ENCODE data around the gene KCNE4.
"Not testable (repeated sequence)": the region's sequence is repeated elsewhere in the genome, so short reads cannot be mapped to it uniquely, and the experiment has no call there.

KCNE4 gene

DNA sequence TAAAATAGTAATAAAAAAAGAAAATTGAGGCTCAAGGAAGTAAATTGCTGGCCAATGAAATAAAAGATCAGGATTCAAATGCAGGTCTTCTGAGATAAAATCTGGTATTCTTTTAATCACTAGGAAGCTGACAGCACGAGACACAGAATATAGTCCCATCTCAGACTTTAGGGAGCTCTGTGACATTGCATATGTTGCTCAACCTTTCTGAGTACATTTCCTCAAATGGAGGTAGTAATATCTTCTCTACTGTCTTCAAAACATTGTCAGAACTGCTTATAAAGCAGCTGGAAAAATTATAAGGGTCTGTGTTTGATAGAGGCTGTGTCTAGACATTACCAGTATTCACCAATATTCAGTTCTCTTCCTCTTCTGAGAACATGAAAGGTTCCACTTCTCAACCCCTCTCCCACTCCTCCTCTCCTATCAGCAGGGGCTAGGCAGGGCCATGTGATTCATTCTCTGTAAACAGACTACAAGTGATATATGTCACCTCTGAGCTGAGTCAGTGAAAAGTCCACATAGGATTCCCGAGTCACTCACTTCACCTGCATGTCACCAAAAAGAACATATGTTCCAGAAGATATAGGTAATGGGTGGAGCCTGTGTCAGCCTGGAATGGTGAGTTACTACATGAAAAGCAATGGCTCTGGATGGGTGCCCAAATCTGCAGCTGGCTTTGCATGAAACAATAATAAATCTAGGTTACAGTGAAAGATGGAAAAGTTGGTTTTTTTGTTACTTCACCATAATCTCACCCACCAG, 7.1 kb downstream of the KCNE4 start:
- DNase-seq = peak; percentile 11

- DNase-seq = no peak
Observed at GRCh38 chr2:223060201-223060825, 8.3 kb downstream of the KCNE4 start.

- DNase-seq = no peak
Observed at GRCh38 chr2:223062396-223062795, 10.4 kb downstream of the KCNE4 start.

- DNase-seq = no peak
Observed at GRCh38 chr2:223065107-223065506, 13.1 kb downstream of the KCNE4 start.

DNA sequence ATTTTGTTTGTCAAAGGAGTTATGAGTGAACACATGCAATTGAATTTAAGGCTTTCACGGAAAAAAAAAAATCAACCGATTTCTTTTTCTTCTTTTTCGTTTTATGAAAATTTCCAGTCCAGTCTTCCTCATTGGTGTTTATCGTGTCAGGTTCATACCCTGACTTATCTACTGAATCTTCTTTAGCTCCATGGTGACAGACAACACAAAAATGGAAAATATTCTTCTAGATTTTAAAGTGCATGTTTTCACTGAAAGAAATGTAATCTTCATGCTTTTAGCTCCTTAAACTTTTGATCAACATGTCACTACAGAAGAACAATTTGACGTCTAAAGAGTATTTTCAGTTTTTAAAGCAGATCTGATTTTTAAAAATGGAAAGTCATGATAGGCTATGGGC, 14.7 kb downstream of the KCNE4 start:
- no peak for DNase-seq

DNA sequence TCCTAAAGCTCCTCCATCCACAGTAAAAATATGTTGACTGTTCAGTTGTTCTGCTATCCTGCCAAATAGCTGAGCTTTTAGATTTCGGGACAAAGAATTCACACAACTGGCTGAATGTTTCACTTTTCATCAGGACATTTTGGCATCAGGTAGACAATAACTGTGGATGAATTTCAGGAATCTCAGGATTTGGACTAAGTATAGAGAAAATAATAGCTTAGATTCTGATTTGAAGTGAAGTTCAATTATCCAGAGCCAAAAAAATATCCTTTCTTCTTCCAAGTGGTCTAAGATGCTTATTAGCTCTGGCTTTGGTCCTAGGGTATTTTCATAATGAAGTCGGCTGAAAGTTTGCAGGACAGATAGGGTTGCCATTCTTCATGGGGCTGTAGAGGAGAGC, 16.1 kb downstream of the KCNE4 start:
- DNase-seq = no peak

DNA sequence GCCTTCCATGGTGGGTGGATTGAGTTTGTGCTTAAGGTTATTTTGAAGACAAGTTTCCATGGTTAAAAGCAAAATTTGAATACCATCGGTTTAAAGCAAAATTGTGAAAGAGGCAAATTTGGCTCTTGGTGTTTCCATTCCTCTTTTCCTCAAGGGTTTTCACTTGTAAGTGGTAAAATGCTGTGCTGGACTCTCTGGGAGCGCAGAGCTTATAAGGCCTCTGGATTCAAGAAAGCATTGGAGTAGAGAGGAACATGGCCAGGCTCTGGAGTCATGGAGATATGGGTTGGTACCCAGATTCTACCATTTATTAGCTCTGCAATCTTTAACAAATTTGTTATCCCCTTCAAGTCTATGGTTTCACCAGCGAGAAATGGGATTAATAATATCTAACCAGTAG, 17.5 kb downstream of the KCNE4 start:
- DNase-seq = no peak

DNA sequence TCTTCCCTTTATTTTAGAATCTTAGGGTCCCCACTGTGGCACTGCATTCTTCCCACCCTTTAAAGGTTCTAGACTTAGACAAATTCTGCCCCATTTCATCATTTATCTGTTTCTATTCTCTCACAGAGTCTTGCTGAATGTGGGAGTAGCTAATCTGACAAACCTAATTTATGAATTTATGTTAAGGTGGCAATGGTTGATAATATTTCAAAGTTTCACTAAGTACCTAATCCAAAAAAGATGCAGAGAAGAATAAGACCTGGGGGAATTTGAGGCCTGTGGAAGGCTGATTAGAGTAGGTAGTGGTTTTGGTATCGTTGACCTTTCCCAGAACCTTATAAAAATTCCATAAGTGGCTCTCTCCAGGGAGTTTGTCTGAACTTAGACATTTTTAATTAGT, 18.0 kb downstream of the KCNE4 start:
- DNase-seq = no peak

GRCh38 chr2:223071139-223071538, 19.1 kb downstream of the KCNE4 start:
- no peak for DNase-seq

DNA sequence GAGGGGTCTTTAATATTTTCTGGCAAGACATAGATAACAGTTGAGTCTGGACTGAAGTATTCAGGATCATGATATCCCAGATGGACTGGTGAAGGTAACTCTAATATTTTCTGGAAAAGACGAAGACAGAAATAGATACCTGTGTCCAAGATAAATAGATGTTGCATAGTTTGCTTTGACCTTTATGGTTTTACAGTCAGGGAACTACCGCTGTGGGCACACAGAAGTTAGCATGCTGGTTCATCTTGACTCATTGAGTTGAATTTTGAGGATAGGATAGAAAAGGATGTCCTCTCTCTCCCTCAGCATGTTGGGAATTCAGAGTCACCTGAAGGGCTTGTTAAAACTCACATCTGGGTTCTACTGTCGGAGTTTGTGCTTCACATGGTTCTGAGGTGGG, 20.8 kb downstream of the KCNE4 start:
- no peak for DNase-seq

- DNase-seq = no peak
Observed at GRCh38 chr2:223075301-223076270, 23.6 kb downstream of the KCNE4 start.

DNA sequence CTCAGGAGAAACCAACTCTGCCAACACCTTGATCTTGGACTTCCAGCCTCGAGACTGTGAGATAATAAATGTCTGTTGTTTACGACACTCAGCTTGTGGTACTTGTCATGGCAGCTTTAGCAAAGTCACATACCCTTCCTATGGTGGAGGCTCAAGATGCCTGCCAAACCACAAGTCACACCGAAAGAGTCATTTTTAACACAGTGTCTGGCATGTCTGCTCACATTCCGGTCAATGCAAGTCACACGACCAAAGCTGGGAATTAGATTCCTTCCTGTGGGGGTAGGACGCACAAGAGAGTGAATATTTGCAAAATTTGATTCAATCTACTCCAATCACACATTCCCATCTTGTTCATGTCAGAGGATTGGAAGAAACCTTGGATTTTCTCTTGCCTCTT, 24.6 kb downstream of the KCNE4 start:
- no peak for DNase-seq

DNA sequence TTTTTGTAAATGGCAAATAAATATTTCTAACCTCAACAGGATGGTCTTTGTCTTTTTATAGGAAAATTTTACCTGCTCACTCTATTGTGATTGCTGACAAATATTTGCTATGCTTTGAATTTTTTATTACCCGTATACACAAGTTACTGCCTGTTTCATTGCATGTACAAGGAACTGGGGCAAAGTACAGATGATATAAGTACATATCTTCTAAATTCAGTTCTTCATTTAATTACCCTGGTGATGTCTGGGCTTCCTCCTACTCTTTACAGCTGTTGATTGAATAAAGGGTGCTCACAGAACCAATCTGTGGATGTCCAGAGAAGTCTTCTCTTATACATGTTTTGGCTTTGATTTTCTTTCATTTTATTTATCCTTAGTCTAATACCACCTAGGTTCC, 26.5 kb downstream of the KCNE4 start:
- no peak for DNase-seq

- DNase-seq = no peak
Observed at GRCh38 chr2:223079378-223079777, 27.4 kb downstream of the KCNE4 start.

DNA sequence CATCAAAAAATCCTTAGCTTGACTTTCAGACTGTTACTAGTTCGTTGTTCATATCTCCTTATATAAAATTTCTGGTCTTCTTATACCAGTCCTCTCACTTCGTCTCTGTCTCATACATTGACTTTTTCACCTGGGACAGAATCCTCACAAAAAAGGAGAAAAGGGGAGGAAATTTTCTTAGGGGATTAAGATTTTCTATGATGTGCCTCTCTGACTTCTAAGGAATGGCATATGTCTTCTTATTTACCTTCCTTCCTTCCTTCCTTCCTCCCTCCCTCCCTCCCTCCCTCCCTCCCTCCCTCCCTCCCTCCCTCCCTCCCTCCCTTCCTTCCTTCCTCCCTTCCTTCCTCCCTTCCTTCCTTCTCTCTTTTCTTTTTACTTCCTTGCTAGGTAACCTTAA, 27.9 kb downstream of the KCNE4 start:
- no peak for DNase-seq

GRCh38 chr2:223080790-223081360, 28.9 kb downstream of the KCNE4 start:
- not testable (repeated sequence) for DNase-seq

GRCh38 chr2:223081789-223082188, 29.8 kb downstream of the KCNE4 start:
- DNase-seq = no peak

- DNase-seq = no peak
Observed at GRCh38 chr2:223082706-223083105, 30.7 kb downstream of the KCNE4 start.

DNA sequence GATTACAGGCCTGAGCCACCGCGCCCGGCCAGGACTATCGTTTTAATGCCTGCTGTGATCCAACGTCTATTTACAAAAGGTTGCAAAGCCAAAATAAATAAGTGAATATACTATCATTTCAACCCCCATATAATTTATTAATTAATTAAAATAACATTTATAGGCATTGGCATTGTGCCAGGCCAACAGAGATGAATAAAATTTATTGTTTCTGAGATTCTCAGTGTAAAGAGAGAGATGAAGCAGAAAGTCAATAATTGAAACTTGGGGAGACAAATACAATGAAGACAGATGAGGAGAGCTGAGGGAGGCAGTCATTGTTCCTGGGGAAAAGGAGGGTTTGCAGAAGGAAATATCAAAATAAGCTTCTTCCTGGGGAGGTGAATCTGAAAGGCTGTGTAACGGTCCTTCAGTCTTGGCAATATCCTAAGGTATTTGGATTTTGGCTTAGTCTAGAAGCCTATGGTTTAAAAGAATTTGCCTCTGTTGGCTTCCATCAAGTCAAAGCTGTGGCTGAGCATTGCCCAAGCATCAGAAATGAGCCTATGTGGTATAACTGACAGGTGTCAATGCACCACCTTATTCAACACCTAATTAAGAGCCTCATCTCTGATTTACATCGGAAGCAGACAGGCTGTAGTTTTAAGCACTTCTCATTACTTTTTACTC, 31.5 kb downstream of the KCNE4 start:
- DNase-seq = no peak

DNA sequence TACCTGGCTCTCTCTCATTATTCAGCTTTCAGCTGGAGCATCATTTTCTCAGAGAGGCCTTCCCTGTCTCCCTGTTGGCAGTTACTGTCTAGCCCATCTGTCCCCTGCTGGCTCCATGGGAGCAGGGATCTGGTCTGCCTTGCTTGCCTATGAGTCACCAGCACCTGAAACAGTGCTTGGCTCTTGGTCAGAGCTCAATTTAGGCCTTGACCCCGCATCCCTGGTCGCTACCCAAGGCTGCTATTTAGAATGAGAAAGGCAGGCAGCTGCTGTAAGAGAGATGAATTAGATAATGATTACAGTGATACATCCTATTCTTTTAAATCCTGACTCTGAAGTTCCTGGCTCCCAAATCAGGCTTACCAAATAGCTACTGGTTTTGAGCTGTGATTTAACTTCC, 32.9 kb downstream of the KCNE4 start:
- DNase-seq = peak; percentile 32

- DNase-seq = no peak
Observed at GRCh38 chr2:223086370-223086981, 34.5 kb downstream of the KCNE4 start.

DNA sequence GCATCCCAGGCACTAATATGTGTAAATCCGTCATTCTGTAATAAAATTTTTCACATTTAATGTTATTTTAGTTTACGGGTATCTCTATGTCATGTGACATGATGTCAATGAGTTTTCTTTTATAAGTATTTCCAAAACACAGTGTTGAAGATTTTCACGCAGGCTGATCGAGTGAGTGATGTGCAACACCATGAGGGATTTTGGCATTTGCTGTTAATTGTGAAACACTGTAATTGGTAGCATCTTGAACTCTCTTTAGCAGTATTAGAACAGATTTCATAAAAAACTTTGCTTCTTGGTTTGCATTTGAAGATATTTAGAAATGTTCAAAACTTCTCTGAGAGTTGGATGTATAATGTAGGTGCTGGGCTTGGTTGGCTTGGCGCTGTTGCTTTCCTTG, 35.5 kb downstream of the KCNE4 start:
- no peak for DNase-seq

Measured in NCI-H1694 (cell line).